ENCODE results near the gene ENHO.

- TF ChIP-seq CTBP2 (IDR thresholded peaks at IDR 0.05; ENCODE audit: borderline replicate concordance, insufficient read depth, insufficient read length, low read length) (no peak), POLR2AphosphoS5 (IDR thresholded peaks at IDR 0.05; ENCODE audit: low read depth, low read length) (no peak), TBP (IDR thresholded peaks at IDR 0.05; ENCODE audit: low read depth, low read length) (no peak), CTCF (IDR thresholded peaks at IDR 0.05; ENCODE audit: control extremely low read depth in 1 of 3, insufficient read depth in 1 of 3, low read depth in 1 of 3, low read length in 3 of 3) (no peak), GABPA (IDR thresholded peaks at IDR 0.05; ENCODE audit: borderline replicate concordance, insufficient read depth, low read length) (no peak), ZNF274 (IDR thresholded peaks at IDR 0.05; ENCODE audit: borderline replicate concordance, extremely low read depth, low read length) (no peak), KDM5A (IDR thresholded peaks at IDR 0.05; ENCODE audit: low read length) (no peak), RFX5 (IDR thresholded peaks at IDR 0.05; ENCODE audit: borderline replicate concordance, low read depth, low read length) (no peak)
Measured at GRCh38 chr9:34566972-34567371, 44.2 kb upstream of the ENHO start.
